ENCODE data around the gene C1orf35.

DNA sequence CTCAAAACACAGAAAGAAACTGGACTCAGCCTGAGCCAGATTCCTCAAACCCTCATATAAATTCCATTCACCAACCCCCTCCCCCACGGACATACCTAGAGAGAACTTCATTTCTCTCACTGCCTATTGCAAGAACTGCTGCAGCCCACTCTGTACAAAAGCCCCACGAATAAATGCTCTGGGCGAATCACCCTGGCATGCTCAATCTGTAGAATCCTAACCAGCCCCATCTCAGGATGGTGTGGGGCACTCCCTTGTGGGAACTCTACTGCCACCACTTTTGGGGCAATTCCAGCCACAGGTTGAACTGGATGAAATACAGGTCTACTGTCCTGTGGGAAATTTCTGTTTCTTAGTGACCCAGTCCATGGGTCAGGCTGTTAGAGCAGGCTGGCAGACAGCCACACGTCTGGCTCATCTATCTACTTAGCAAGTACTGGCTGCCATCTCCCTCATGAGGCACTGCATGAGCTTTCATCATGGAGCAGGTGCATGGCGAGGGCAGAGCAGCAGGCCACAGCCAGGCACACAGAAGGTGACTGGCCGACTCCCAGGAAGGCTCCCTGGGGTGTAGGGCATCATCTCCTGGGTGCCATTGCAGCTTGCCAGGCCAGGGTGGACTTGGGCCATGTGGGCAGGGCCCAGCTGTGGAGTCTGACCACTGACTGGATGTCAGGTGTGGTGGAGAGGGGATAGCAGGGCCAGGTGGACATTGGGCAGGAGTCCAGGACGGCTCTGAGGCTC is 1.6 kb upstream of the C1orf35 start:
- TF ChIP-seq, protein P1, sequence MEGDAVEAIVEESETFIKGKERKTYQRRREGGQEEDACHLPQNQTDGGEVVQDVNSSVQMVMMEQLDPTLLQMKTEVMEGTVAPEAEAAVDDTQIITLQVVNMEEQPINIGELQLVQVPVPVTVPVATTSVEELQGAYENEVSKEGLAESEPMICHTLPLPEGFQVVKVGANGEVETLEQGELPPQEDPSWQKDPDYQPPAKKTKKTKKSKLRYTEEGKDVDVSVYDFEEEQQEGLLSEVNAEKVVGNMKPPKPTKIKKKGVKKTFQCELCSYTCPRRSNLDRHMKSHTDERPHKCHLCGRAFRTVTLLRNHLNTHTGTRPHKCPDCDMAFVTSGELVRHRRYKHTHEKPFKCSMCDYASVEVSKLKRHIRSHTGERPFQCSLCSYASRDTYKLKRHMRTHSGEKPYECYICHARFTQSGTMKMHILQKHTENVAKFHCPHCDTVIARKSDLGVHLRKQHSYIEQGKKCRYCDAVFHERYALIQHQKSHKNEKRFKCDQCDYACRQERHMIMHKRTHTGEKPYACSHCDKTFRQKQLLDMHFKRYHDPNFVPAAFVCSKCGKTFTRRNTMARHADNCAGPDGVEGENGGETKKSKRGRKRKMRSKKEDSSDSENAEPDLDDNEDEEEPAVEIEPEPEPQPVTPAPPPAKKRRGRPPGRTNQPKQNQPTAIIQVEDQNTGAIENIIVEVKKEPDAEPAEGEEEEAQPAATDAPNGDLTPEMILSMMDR (IDR thresholded peaks at IDR 0.05; ENCODE audit: insufficient read depth, low read length): no peak
- no peak for TF ChIP-seq GABPA (IDR thresholded peaks at IDR 0.05; ENCODE audit: low read depth)
- no peak for TF ChIP-seq POLR2AphosphoS5 (IDR thresholded peaks at IDR 0.05; ENCODE audit: low read depth)
- TF ChIP-seq, protein P2, sequence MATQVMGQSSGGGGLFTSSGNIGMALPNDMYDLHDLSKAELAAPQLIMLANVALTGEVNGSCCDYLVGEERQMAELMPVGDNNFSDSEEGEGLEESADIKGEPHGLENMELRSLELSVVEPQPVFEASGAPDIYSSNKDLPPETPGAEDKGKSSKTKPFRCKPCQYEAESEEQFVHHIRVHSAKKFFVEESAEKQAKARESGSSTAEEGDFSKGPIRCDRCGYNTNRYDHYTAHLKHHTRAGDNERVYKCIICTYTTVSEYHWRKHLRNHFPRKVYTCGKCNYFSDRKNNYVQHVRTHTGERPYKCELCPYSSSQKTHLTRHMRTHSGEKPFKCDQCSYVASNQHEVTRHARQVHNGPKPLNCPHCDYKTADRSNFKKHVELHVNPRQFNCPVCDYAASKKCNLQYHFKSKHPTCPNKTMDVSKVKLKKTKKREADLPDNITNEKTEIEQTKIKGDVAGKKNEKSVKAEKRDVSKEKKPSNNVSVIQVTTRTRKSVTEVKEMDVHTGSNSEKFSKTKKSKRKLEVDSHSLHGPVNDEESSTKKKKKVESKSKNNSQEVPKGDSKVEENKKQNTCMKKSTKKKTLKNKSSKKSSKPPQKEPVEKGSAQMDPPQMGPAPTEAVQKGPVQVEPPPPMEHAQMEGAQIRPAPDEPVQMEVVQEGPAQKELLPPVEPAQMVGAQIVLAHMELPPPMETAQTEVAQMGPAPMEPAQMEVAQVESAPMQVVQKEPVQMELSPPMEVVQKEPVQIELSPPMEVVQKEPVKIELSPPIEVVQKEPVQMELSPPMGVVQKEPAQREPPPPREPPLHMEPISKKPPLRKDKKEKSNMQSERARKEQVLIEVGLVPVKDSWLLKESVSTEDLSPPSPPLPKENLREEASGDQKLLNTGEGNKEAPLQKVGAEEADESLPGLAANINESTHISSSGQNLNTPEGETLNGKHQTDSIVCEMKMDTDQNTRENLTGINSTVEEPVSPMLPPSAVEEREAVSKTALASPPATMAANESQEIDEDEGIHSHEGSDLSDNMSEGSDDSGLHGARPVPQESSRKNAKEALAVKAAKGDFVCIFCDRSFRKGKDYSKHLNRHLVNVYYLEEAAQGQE (IDR thresholded peaks at IDR 0.05; ENCODE audit: insufficient replicate concordance, low read depth): no peak
